ENCODE data around the gene NTN3.

DNA sequence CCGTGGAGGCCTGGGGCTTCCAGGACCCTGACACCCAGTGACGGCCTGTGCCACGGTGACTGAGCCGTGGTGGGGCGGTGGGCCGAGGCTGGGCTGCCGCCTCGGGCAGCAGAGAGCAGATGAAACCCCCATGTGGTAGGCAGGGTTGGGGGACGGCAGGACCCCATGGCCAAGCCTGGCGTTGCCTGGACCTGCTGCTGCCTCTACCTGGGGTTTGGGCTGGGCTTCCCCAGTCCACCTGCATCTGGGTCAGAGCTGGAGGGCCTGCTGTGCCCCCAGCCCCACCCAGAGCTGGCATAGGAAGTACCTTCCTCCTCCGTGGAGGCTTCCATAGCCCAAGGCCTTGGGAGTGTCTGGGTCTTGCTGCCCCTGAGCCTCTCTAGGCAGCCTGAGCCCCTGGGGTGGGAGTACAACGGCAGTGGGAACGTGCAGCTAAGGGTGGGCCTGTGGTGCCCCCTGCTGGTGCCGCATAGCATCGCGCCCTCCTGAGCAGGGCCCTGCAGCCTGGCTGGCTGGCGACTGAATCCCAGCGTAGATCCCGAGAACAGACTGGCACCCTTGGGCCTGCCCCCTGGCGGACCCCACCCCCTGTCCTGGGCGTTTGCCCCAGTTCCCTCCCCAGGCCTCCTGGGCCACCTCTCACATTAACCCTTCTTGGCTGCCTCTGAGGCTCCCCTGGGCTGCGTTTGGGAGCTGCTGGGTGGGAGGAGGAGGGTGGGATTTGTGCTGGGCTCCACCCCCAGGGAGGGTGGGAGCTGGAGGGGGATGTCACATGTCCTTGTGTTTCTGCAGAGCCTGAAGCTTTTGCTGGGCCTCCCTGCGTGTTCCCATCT is 30.0 kb downstream of the NTN3 start:
- TF ChIP-seq, protein P1, sequence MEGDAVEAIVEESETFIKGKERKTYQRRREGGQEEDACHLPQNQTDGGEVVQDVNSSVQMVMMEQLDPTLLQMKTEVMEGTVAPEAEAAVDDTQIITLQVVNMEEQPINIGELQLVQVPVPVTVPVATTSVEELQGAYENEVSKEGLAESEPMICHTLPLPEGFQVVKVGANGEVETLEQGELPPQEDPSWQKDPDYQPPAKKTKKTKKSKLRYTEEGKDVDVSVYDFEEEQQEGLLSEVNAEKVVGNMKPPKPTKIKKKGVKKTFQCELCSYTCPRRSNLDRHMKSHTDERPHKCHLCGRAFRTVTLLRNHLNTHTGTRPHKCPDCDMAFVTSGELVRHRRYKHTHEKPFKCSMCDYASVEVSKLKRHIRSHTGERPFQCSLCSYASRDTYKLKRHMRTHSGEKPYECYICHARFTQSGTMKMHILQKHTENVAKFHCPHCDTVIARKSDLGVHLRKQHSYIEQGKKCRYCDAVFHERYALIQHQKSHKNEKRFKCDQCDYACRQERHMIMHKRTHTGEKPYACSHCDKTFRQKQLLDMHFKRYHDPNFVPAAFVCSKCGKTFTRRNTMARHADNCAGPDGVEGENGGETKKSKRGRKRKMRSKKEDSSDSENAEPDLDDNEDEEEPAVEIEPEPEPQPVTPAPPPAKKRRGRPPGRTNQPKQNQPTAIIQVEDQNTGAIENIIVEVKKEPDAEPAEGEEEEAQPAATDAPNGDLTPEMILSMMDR (IDR thresholded peaks at IDR 0.05) = peak; percentile 96 to 99 (median 98)
- TF ChIP-seq POLR2A (IDR thresholded peaks at IDR 0.05) = no peak
